GM12873 (cell line): ENCODE measurements around the gene CCDC3.

ENCODE experiments used
- TF ChIP-seq, protein P1 (sequence below): IDR thresholded peaks from 2 replicates; pipeline ENCODE4 v1.5.1; 2012; ENCODE audit warnings: low read depth, mild to moderate bottlenecking, moderate library complexity, low read length, control low read depth; ENCODE audit not compliant: insufficient read depth; ENCODE audit errors: missing control alignments

Gene CCDC3

DNA sequence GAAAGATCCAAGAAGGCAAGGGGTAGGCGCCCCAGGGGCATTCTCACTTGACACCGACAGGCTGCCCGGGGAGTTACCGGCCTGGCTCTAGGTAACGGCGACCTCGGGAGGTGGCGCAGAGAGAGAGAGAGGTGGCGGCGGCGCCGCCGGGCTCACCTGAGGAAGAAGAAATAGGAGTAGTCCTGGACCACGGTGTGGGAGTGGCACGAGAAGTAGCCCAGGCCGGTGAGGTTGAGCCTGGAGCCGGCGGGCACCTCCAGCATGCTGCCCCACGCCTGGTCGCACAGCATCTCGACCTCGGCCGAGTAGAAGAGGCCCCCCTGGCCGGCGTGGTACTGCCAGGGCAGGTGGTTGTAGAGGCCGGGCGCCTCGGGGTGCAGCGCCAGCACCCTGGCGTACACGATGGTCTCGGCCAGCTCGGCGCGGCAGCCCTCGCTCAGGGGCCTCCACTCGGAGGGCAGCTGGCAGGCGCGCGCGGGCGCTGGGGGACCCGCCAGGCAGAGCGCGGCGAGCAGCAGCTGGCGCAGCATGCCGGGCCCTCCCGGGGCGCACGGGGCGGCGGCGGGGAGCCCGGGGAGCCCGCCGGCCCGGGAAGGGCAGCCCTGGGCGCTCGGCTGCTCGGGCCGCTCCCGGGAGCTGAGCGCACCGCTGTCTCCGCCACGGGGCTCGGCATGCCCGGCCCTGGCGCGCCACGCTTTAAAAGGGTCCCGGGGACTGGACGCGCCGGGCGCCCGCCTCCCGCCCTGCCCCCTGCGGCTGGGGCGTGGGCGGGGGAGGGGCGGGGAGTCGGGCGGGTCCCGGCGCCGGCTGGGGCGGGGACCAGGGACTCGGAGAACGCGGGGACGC, at the start of gene CCDC3:
Gene CCDC3 (minus strand): TSS at position 673 of the 846 bp plus-strand sequence. CDS start 143 bp downstream, at position 530.
- TF ChIP-seq, protein P1, sequence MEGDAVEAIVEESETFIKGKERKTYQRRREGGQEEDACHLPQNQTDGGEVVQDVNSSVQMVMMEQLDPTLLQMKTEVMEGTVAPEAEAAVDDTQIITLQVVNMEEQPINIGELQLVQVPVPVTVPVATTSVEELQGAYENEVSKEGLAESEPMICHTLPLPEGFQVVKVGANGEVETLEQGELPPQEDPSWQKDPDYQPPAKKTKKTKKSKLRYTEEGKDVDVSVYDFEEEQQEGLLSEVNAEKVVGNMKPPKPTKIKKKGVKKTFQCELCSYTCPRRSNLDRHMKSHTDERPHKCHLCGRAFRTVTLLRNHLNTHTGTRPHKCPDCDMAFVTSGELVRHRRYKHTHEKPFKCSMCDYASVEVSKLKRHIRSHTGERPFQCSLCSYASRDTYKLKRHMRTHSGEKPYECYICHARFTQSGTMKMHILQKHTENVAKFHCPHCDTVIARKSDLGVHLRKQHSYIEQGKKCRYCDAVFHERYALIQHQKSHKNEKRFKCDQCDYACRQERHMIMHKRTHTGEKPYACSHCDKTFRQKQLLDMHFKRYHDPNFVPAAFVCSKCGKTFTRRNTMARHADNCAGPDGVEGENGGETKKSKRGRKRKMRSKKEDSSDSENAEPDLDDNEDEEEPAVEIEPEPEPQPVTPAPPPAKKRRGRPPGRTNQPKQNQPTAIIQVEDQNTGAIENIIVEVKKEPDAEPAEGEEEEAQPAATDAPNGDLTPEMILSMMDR = no peak

GRCh38 chr10:13051126-13051694, 49.7 kb upstream of the CCDC3 start:
- TF ChIP-seq, protein P1 = no peak

- TF ChIP-seq, protein P1 = no peak
Observed at GRCh38 chr10:13049774-13050420, 48.4 kb upstream of the CCDC3 start.

GRCh38 chr10:13048762-13049161, 47.2 kb upstream of the CCDC3 start:
- TF ChIP-seq, protein P1 = no peak

DNA sequence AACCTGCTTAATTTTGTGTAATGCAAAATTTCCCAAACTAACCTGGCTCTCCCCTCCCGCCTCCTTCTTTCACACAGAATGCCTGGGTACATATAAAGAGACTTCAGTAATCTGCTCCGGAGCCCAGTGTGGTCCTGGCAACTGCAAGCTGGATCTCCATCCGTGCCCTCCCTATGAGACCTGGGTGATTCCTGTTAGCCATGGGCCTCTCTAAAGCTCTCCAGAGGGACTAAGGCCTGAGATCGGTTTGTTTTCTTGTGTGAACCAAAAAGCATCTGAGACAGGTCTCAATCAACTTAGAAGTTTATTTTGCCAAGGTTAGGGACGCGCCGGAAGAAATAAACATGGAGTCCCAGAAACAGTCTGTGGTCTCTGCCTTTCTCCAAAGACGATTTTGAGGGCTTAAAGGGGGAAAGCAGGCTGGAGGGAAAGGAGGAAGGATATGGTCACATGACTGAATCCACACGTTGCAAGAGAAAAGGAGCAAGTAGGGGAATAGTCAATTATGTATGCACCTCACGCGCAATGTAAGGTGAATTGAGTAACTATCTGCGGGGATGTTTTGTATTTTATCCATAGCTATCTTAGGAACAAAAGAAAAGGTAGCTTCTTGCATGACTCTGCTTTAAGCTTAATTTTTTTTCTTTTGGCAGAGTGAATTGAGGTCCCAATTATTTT, 46.2 kb upstream of the CCDC3 start:
- TF ChIP-seq, protein P1 = no peak

DNA sequence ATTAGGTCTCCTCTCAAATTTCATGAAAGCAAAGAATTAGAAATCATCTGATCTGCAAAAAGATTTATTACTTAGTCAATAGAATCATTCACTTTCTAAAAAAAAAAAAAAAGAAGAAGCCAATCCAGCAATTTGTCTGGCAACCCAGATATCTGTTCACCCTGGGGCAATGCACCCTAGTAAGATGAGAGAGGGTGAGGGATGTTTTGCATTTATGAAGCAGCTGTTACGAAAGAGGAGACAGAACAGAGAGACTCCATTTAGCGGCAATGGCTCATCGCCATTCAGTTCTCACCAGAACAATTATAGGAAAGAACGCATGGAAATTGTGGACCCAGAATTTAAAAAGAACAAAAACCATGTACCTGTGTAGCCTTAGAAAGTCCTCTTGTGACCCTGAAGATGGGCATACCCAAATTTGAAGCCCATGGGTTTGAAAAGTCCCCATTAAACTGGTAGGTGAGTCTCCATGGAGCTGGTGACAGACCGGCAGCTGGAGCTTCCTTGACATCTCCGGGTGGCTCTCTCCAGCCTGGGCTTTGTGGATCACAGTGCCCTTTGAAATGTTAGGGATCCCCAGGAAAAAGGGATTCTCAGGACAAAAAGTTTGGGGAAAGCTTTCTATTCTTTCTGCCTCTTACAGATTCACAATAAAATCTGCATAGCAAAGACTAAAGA, 45.5 kb upstream of the CCDC3 start:
- TF ChIP-seq, protein P1 = no peak

- TF ChIP-seq, protein P1 = no peak
Observed at GRCh38 chr10:13043520-13043919, 42.0 kb upstream of the CCDC3 start.
